ENCODE measurements around the gene MYO18B.

Gene MYO18B

DNA sequence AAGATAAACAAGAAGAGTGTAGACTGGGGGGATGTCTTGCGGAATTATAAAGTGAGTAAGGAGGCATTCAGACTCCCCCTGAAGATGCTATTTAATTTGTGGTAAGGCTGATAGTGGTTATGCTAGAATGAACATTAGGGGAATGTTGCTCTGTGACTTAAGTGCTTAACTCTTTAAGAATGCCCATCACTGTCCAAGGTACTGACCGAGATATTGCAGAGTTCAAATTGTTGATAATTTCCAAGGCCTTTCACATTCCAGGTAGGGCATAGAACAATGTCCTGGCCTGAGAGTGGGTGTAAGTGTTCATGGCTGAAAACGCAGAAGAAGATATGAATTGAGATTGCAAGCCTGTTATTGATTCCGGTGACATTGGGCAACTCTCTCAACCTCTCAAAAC, 337.0 kb downstream of the MYO18B start:
- in situ Hi-C loops (cut with HindIII; ENCODE audit: low sequenced_read_pairs): no loop called here
- TF ChIP-seq, protein P1, sequence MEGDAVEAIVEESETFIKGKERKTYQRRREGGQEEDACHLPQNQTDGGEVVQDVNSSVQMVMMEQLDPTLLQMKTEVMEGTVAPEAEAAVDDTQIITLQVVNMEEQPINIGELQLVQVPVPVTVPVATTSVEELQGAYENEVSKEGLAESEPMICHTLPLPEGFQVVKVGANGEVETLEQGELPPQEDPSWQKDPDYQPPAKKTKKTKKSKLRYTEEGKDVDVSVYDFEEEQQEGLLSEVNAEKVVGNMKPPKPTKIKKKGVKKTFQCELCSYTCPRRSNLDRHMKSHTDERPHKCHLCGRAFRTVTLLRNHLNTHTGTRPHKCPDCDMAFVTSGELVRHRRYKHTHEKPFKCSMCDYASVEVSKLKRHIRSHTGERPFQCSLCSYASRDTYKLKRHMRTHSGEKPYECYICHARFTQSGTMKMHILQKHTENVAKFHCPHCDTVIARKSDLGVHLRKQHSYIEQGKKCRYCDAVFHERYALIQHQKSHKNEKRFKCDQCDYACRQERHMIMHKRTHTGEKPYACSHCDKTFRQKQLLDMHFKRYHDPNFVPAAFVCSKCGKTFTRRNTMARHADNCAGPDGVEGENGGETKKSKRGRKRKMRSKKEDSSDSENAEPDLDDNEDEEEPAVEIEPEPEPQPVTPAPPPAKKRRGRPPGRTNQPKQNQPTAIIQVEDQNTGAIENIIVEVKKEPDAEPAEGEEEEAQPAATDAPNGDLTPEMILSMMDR (IDR thresholded peaks at IDR 0.05; ENCODE audit: low read depth, low read length, missing control alignments): no peak
- H3K4me3 ChIP-seq (ENCODE audit: low read depth, low read length): no peak overlapping the region
- DNase-seq (ENCODE audit: low read depth): no peak

Data from astrocyte of the cerebellum (primary cell).